GM12892 (cell line): ENCODE results near the gene SEMA6B.

Experiments
- DNase-seq: peaks from one replicate; pipeline ENCODE4 v3.0.0; 2011; ENCODE audit not compliant: insufficient read length
- FAIRE-seq: peaks from 2 replicates; lab custom pipeline; 2011; peaks lifted over from hg19 to GRCh38; lab: Jason Lieb, UNC
- POLR2A ChIP-seq: IDR thresholded peaks from 2 replicates; pipeline ENCODE4 v1.6.1; 2011; ENCODE audit warnings: low read depth, low read length, control low read depth
- POLR2AphosphoS5 ChIP-seq: IDR thresholded peaks from 2 replicates; pipeline ENCODE4 v1.6.1; 2011; ENCODE audit warnings: low read depth, low read length, control low read depth
- TAF1 ChIP-seq: IDR thresholded peaks from 2 replicates; pipeline ENCODE4 v1.6.1; 2011; ENCODE audit warnings: low read depth, mild to moderate bottlenecking, control low read depth, low read length, borderline replicate concordance

Gene SEMA6B

DNA sequence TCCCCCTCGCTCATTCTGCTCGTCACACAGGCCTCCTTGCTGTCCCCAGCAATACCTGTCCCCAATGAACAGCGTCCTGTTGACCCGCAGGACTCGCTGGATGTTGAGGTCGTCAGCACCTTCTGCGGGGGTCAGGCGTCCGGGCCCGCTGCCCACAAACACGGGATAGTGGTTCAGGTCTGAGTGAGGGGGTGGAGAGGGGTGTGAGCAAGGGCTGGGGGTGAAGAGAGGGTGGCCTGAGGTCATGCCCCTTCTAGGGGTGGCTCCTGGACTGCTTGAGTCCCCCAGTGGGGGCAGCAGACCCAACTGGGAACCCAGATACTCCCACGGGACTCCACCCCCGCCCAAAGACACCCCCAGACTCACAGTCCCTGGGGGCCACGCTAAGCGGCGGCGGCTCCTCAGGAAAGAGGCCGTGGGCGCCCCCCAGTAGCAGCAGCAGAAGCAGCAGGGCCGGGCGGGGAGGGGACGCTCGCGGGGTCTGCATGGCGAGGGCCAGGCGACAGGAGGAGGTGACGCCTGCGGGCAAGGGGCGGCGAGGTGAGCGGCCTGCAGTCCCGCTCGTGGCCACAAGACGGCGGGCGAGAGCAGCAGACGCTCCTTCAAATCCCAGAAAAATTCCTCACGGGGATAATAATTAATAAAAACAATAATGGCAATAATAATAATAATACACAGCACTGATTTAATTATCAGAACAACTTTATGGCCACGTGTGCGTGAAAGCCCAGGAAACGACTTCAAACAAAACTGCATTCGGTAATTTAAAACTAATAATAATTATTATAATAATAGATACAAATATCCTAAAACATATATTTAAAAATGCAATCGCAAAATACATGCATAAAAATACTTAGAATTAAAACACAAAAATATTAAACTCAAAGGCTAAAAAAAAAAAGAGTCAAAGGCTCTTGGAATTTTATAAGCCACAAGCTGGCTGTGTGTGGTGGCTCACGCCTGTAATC, 1.2 kb downstream of the SEMA6B start:
- DNase-seq (no peak), FAIRE-seq (no peak)

GRCh38 chr19:4557144-4557970, 2.1 kb downstream of the SEMA6B start:
- FAIRE-seq (no peak), DNase-seq (no peak)
- no peak for TF ChIP-seq TAF1
- no peak for TF ChIP-seq POLR2A
- TF ChIP-seq POLR2AphosphoS5 = no peak

More for the DNA sequence above, 1.2 kb downstream of the SEMA6B start:
- TF ChIP-seq POLR2AphosphoS5 (no peak), TAF1 (no peak), POLR2A (no peak)

GRCh38 chr19:4556597-4557127, 2.8 kb downstream of the SEMA6B start:
- TF ChIP-seq POLR2AphosphoS5 (no peak), TAF1 (no peak), POLR2A (no peak)
- DNase-seq (no peak), FAIRE-seq (no peak)

- no peak for TF ChIP-seq POLR2A
- TF ChIP-seq TAF1 = no peak
- TF ChIP-seq POLR2AphosphoS5 = no peak
- FAIRE-seq (no peak), DNase-seq (no peak)
Observed at GRCh38 chr19:4555657-4556561, 3.6 kb downstream of the SEMA6B start.

- TF ChIP-seq POLR2AphosphoS5 = no peak
- TF ChIP-seq POLR2A = no peak
- TF ChIP-seq TAF1 = no peak
- FAIRE-seq (no peak), DNase-seq (no peak)
Observed at GRCh38 chr19:4554717-4555116, 4.8 kb downstream of the SEMA6B start.

GRCh38 chr19:4553775-4554174, 5.7 kb downstream of the SEMA6B start:
- no peak for TF ChIP-seq TAF1
- no peak for TF ChIP-seq POLR2A
- no peak for TF ChIP-seq POLR2AphosphoS5
- FAIRE-seq = no peak
- DNase-seq = no peak

DNA sequence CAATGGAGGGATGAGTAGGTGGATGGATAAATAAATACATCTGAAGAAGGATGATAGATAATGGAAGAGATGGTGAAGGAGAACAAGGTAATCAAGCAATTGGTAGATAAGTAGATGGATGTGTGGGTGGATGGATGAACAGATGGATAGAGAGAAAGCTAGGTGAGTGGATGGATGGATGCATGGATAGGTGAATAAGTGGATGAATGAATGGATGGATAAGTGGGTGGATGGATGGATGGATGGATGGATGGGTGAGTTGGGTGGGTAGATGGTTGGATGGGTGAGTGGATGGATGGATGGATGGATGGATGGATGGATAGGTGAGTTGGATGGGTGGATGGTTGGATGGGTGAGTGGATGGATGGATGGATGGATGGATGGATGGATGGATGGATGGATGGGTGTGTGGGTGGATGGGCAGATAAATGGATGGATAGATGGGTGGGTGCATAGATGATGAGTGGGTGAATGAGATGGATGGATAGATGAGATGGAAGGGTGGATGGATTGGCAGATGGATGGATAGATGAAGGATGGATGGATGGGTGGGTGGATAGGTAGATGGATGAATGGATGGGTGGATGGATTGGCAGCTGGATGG, 6.3 kb downstream of the SEMA6B start:
- TF ChIP-seq POLR2A = no peak
- no peak for FAIRE-seq
- DNase-seq = no peak

DNA sequence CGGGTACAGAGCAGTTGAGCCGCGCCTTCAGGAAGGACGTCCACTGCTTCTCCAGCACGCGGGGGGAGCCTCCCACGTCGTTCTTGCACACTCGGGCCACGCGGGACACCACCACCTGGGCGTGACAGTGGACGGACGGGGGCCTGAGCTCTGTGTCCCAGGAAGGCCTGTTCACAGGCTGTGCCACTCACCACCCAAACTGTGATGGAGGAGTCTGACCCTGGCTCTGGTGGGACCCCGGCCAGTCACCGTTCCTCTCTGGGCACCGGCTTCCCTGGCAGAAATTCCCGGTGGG, 7.0 kb downstream of the SEMA6B start:
- DNase-seq (no peak), FAIRE-seq (no peak)
- TF ChIP-seq POLR2AphosphoS5 (no peak), TAF1 (no peak), POLR2A (no peak)

DNA sequence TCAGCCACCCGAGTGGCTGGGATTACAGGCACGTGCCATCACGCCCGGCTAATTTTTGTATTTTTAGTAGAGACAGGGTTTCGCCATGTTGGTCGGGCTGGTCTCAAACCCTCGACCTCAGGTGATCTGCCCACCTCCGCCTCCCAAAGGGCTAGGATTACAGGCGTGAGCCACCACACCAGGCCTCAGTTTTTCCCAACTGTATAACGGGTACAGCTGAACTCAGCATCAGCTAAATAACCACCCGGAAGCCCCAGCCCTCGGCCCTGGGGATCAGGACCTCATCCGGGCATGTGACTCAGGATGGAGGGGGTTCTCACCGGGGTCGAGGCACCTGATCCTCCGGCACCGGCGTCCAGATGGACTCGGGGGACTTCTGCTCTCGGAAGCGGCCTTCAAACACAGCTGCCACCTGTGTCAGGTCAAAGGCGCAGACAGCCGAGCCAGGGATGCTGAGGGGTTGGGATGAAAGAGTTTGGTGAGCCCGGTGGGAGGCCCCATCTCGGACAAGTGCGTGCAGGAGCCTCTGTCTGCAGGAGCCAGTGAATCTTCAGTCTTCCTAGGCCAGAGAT, 8.9 kb downstream of the SEMA6B start:
- DNase-seq = no peak
- TF ChIP-seq POLR2A (no peak), POLR2AphosphoS5 (no peak), TAF1 (no peak)
- FAIRE-seq = no peak

- DNase-seq (no peak), FAIRE-seq (no peak)
- no peak for TF ChIP-seq POLR2AphosphoS5
- TF ChIP-seq TAF1 = no peak
- TF ChIP-seq POLR2A = no peak
Observed at GRCh38 chr19:4550018-4550417, 9.5 kb downstream of the SEMA6B start.
